CD4-positive, alpha-beta T cell treated with Interleukin-4 for 1 hour (primary cell): ENCODE data around the gene KRT1.
"Not testable (repeated sequence)": the region's sequence is repeated elsewhere in the genome, so short reads cannot be mapped to it uniquely, and the experiment has no call there.

Experiments used
- DNase-seq, 2 donors: peaks; one replicate each; pipeline ENCODE4 v3.0.0-alpha.2; 2020 to 2022

KRT1 gene

GRCh38 chr12:52680363-52680762 is at the start of gene KRT1:
KRT1 (minus strand) TSS chr12:52680407; CDS start chr12:52680348, 59 bp downstream.
- no peak for DNase-seq

- DNase-seq: no peak
Observed at GRCh38 chr12:52729147-52729546, 48.9 kb upstream of the KRT1 start.

GRCh38 chr12:52728374-52728773 is 48.2 kb upstream of the KRT1 start:
- DNase-seq: no peak

GRCh38 chr12:52727037-52727436 is 46.8 kb upstream of the KRT1 start:
- no peak for DNase-seq

GRCh38 chr12:52726451-52726850 is 46.2 kb upstream of the KRT1 start:
- DNase-seq: no peak

- DNase-seq: no peak
Observed at GRCh38 chr12:52724384-52724783, 44.2 kb upstream of the KRT1 start.

- DNase-seq: no peak
Observed at GRCh38 chr12:52722680-52723079, 42.5 kb upstream of the KRT1 start.

- no peak for DNase-seq
Observed at GRCh38 chr12:52721838-52722470, 41.7 kb upstream of the KRT1 start.

GRCh38 chr12:52720365-52720886 is 40.2 kb upstream of the KRT1 start:
- no peak for DNase-seq

- no peak for DNase-seq
Observed at GRCh38 chr12:52716061-52716460, 35.9 kb upstream of the KRT1 start.

- no peak for DNase-seq
Observed at GRCh38 chr12:52715416-52715815, 35.2 kb upstream of the KRT1 start.

GRCh38 chr12:52714887-52715281 is 34.7 kb upstream of the KRT1 start:
- no peak for DNase-seq

- DNase-seq: no peak
Observed at GRCh38 chr12:52713960-52714886, 34.0 kb upstream of the KRT1 start.

GRCh38 chr12:52712122-52712521 is 31.9 kb upstream of the KRT1 start:
- DNase-seq: not testable (repeated sequence)

GRCh38 chr12:52710730-52711129 is 30.5 kb upstream of the KRT1 start:
- DNase-seq: no peak

- no peak for DNase-seq
Observed at GRCh38 chr12:52708010-52708409, 27.8 kb upstream of the KRT1 start.

- DNase-seq: no peak
Observed at GRCh38 chr12:52704464-52704863, 24.3 kb upstream of the KRT1 start.

- no peak for DNase-seq
Observed at GRCh38 chr12:52703878-52704277, 23.7 kb upstream of the KRT1 start.

GRCh38 chr12:52703424-52703823 is 23.2 kb upstream of the KRT1 start, which contains the start of gene KRT77:
KRT77 (minus strand) TSS chr12:52703524; CDS start chr12:52703434, 90 bp downstream.
- no peak for DNase-seq

GRCh38 chr12:52702338-52702737 is 22.1 kb upstream of the KRT1 start:
- no peak for DNase-seq

- no peak for DNase-seq
Observed at GRCh38 chr12:52701281-52701680, 21.1 kb upstream of the KRT1 start.

GRCh38 chr12:52699960-52700359 is 19.8 kb upstream of the KRT1 start:
- DNase-seq: no peak

GRCh38 chr12:52699373-52699772 is 19.2 kb upstream of the KRT1 start:
- DNase-seq: no peak
